ENCODE data around the gene SOAT2. TPM values are rescaled to one million over a fixed set of nuclear protein-coding genes. Genes with fewer than 3 reads are reported as not detected.

The SOAT2 gene
- total and polyA plus RNA-seq, 2 donors (not counting 1 experiment from before 2014, with no cell fraction given): under 0.01 TPM; not detected in 1

GRCh38 chr12:53074283-53074998 is 28.8 kb upstream of the SOAT2 start:
- H2AFZ ChIP-seq (ENCODE audit: low read length): no peak overlapping the region
- H3K4me2 ChIP-seq (ENCODE audit: extremely low read depth, insufficient read depth, low read length): no peak overlapping the region
- TF ChIP-seq CTCF (conservative IDR thresholded peaks at IDR 0.05 in 1 of 2, IDR thresholded peaks at IDR 0.05 in 1 of 2; ENCODE audit: low read depth in 1 of 2, low read length in 2 of 2) (no peak), EZH2 (IDR thresholded peaks at IDR 0.05; ENCODE audit: low read length, missing control alignments) (no peak)
- peaks cover 19% of the 10 kb centered on the region for H3K36me3 ChIP-seq (ENCODE audit: control insufficient read depth, insufficient read depth, low read length)
- no peak overlapping the region for H3K4me3 ChIP-seq (replicated peaks in 1 of 4; ENCODE audit: control extremely low read depth in 1 of 4, insufficient read depth in 1 of 4, low read depth in 3 of 4, low read length in 4 of 4)
- H4K20me1 ChIP-seq (ENCODE audit: control insufficient read depth, extremely low read depth, insufficient read depth, low read length): no peaks in the 10 kb centered on the region
- DNase-seq (ENCODE audit: low read depth in 2 of 2): no peak
- peaks cover 19% of the 10 kb centered on the region for H3K4me1 ChIP-seq (ENCODE audit: control insufficient read depth, extremely low read depth, insufficient read depth, low read length)
- peaks cover 8% of the 10 kb centered on the region for H3K79me2 ChIP-seq (ENCODE audit: control insufficient read depth, insufficient read depth, low read length)
- H3K27ac ChIP-seq (ENCODE audit: insufficient read depth, low read length): no peak overlapping the region
- H3K27me3 ChIP-seq (ENCODE audit: control insufficient read depth, insufficient read depth, low read length): no peaks in the 10 kb centered on the region
- no peaks in the 10 kb centered on the region for H3K9me3 ChIP-seq (ENCODE audit: control insufficient read depth, insufficient read depth, low read depth, low read length)
- H3K9ac ChIP-seq (ENCODE audit: insufficient read depth, low read length): no peak overlapping the region

- no peak overlapping the region for H3K4me3 ChIP-seq (replicated peaks in 1 of 4; ENCODE audit: control extremely low read depth in 1 of 4, insufficient read depth in 1 of 4, low read depth in 3 of 4, low read length in 4 of 4)
- DNase-seq (ENCODE audit: low read depth in 2 of 2): no peak
- TF ChIP-seq CTCF (conservative IDR thresholded peaks at IDR 0.05 in 1 of 2, IDR thresholded peaks at IDR 0.05 in 1 of 2; ENCODE audit: low read depth in 1 of 2, low read length in 2 of 2): no peak
- no peak for TF ChIP-seq EZH2 (IDR thresholded peaks at IDR 0.05; ENCODE audit: low read length, missing control alignments)
- peaks cover 19% of the 10 kb centered on the region for H3K4me1 ChIP-seq (ENCODE audit: control insufficient read depth, extremely low read depth, insufficient read depth, low read length)
- H3K4me2 ChIP-seq (ENCODE audit: extremely low read depth, insufficient read depth, low read length): no peak overlapping the region
- peaks cover 19% of the 10 kb centered on the region for H3K36me3 ChIP-seq (ENCODE audit: control insufficient read depth, insufficient read depth, low read length)
- H3K9me3 ChIP-seq (ENCODE audit: control insufficient read depth, insufficient read depth, low read depth, low read length): no peaks in the 10 kb centered on the region
- H3K9ac ChIP-seq (ENCODE audit: insufficient read depth, low read length): no peak overlapping the region
- H3K27ac ChIP-seq (ENCODE audit: insufficient read depth, low read length): no peak overlapping the region
- no peak overlapping the region for H2AFZ ChIP-seq (ENCODE audit: low read length)
- H4K20me1 ChIP-seq (ENCODE audit: control insufficient read depth, extremely low read depth, insufficient read depth, low read length): no peaks in the 10 kb centered on the region
- peaks cover 8% of the 10 kb centered on the region for H3K79me2 ChIP-seq (ENCODE audit: control insufficient read depth, insufficient read depth, low read length)
- no peaks in the 10 kb centered on the region for H3K27me3 ChIP-seq (ENCODE audit: control insufficient read depth, insufficient read depth, low read length)
Measured at GRCh38 chr12:53074999-53075370, 28.3 kb upstream of the SOAT2 start.

- peaks cover 19% of the 10 kb centered on the region for H3K4me1 ChIP-seq (ENCODE audit: control insufficient read depth, extremely low read depth, insufficient read depth, low read length)
- DNase-seq (ENCODE audit: low read depth in 2 of 2): no peak
- no peaks in the 10 kb centered on the region for H3K27me3 ChIP-seq (ENCODE audit: control insufficient read depth, insufficient read depth, low read length)
- TF ChIP-seq EZH2 (IDR thresholded peaks at IDR 0.05; ENCODE audit: low read length, missing control alignments) (no peak), CTCF (conservative IDR thresholded peaks at IDR 0.05 in 1 of 2, IDR thresholded peaks at IDR 0.05 in 1 of 2; ENCODE audit: low read depth in 1 of 2, low read length in 2 of 2) (no peak)
- no peaks in the 10 kb centered on the region for H4K20me1 ChIP-seq (ENCODE audit: control insufficient read depth, extremely low read depth, insufficient read depth, low read length)
- H3K4me3 ChIP-seq (replicated peaks in 1 of 4; ENCODE audit: control extremely low read depth in 1 of 4, insufficient read depth in 1 of 4, low read depth in 3 of 4, low read length in 4 of 4): no peak overlapping the region
- H3K9ac ChIP-seq (ENCODE audit: insufficient read depth, low read length): no peak overlapping the region
- H2AFZ ChIP-seq (ENCODE audit: low read length): no peak overlapping the region
- no peaks in the 10 kb centered on the region for H3K9me3 ChIP-seq (ENCODE audit: control insufficient read depth, insufficient read depth, low read depth, low read length)
- no peak overlapping the region for H3K4me2 ChIP-seq (ENCODE audit: extremely low read depth, insufficient read depth, low read length)
- no peak overlapping the region for H3K27ac ChIP-seq (ENCODE audit: insufficient read depth, low read length)
- H3K36me3 ChIP-seq (ENCODE audit: control insufficient read depth, insufficient read depth, low read length): peaks cover 19% of the 10 kb centered on the region
- H3K79me2 ChIP-seq (ENCODE audit: control insufficient read depth, insufficient read depth, low read length): peaks cover 8% of the 10 kb centered on the region
Measured at GRCh38 chr12:53076461-53076860, 26.8 kb upstream of the SOAT2 start.
